Neural progenitor cell (in vitro differentiated cells): ENCODE results near the gene FAM234A.

Source experiments
- CTCF ChIP-seq: fragments of 200-600 bp; sonication (generic); IDR thresholded peaks from 2 replicates; pipeline ENCODE4 v1.5.1; 2017; ENCODE audit warnings: antibody characterized with exemption, mild to moderate bottlenecking
- EZH2 ChIP-seq: fragments of 200-600 bp; sonication (generic); IDR thresholded peaks from 2 replicates; pipeline ENCODE4 v1.6.1; 2017; ENCODE audit warnings: antibody characterized with exemption, mild to moderate bottlenecking, moderate library complexity
- EZH2phosphoT487 ChIP-seq: fragments of 200-600 bp; sonication (generic); IDR thresholded peaks from 2 replicates; pipeline ENCODE4 v1.6.1; 2017; ENCODE audit warnings: antibody characterized with exemption

- TF ChIP-seq CTCF (no peak), EZH2 (no peak), EZH2phosphoT487 (no peak)
These were observed 49.8 kb downstream of the FAM234A start for GRCh38 chr16:284204-285120.
